ENCODE measurements around the gene SAMD11. TPM values are rescaled to one million over a fixed set of nuclear protein-coding genes. Genes with fewer than 3 reads are reported as not detected.

Gene SAMD11
- total and polyA plus RNA-seq, 2 donors (not counting 1 experiment from before 2014, with no cell fraction given): not detected

GRCh38 chr1:917466-918091 is 6.1 kb upstream of the SAMD11 start:
- no peaks in the 10 kb centered on the region for H3K79me2 ChIP-seq (ENCODE audit: control insufficient read depth, insufficient read depth, low read length)
- H3K4me3 Mint-ChIP-seq: no peak overlapping the region
- H3K27ac ChIP-seq (ENCODE audit: low read length in 2 of 2): no peak overlapping the region
- DNase-seq (no peak), ATAC-seq (ENCODE audit: low read depth) (no peak)
- no peak for TF ChIP-seq EZH2 (IDR thresholded peaks at IDR 0.05; ENCODE audit: borderline replicate concordance, insufficient read depth, low read depth, low read length, poor library complexity, severe bottlenecking)
- TF ChIP-seq, protein P1, sequence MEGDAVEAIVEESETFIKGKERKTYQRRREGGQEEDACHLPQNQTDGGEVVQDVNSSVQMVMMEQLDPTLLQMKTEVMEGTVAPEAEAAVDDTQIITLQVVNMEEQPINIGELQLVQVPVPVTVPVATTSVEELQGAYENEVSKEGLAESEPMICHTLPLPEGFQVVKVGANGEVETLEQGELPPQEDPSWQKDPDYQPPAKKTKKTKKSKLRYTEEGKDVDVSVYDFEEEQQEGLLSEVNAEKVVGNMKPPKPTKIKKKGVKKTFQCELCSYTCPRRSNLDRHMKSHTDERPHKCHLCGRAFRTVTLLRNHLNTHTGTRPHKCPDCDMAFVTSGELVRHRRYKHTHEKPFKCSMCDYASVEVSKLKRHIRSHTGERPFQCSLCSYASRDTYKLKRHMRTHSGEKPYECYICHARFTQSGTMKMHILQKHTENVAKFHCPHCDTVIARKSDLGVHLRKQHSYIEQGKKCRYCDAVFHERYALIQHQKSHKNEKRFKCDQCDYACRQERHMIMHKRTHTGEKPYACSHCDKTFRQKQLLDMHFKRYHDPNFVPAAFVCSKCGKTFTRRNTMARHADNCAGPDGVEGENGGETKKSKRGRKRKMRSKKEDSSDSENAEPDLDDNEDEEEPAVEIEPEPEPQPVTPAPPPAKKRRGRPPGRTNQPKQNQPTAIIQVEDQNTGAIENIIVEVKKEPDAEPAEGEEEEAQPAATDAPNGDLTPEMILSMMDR (IDR thresholded peaks at IDR 0.05): no peak
- H3K27me3 Mint-ChIP-seq: peaks cover 38% of the 10 kb centered on the region
- peaks cover 0 to 65% (median 24%) of the 10 kb centered on the region in 4 experiments for H3K27me3 ChIP-seq (replicated peaks in 1 of 4; ENCODE audit: control extremely low read depth in 1 of 4, control insufficient read depth in 3 of 4, insufficient read depth in 4 of 4, low read length in 3 of 4)
- no peaks in the 10 kb centered on the region for H3K9me3 Mint-ChIP-seq (ENCODE audit: insufficient read depth)
- intact Hi-C loops (cut with micrococcal nuclease): no loop called here
- peaks cover 0 to 15% (median 0%) of the 10 kb centered on the region in 3 donors for H3K9me3 ChIP-seq (ENCODE audit: control extremely low read depth in 1 of 3, control insufficient read depth in 2 of 3, insufficient read depth in 1 of 3, low read length in 2 of 3)
- WGBS (ENCODE audit: insufficient coverage): 81% methylated on average over 20 of the region's 22 CpGs
- H3K36me3 ChIP-seq (replicated peaks in 1 of 2; ENCODE audit: control extremely low read depth in 1 of 2, control insufficient read depth in 1 of 2, extremely low read depth in 1 of 2, insufficient read depth in 2 of 2, low read length in 1 of 2): no peaks in the 10 kb centered on the region
- H3K4me3 ChIP-seq (ENCODE audit: control extremely low read depth in 1 of 5, extremely low read depth in 1 of 5, insufficient read depth in 1 of 5, low read depth in 2 of 5, low read length in 4 of 5): no peak overlapping the region
- H3K27ac Mint-ChIP-seq: no peak overlapping the region
- H3K4me2 ChIP-seq (replicated peaks; ENCODE audit: low read depth, low read length, poor library complexity, severe bottlenecking): no peak overlapping the region
- peaks cover 13% of the 10 kb centered on the region for H3K4me1 Mint-ChIP-seq
- peaks cover 14 to 21% of the 10 kb centered on the region in 2 donors for H3K4me1 ChIP-seq (ENCODE audit: control insufficient read depth in 2 of 2, insufficient read depth in 2 of 2, low read length in 2 of 2)
- H2AFZ ChIP-seq (ENCODE audit: insufficient read depth, low read depth, low read length, poor library complexity, severe bottlenecking): no peak overlapping the region
- ChIA-PET POLR2A (no interaction called here), CTCF (no interaction called here)
- H4K20me1 ChIP-seq (ENCODE audit: control insufficient read depth, insufficient read depth, low read length, poor library complexity, severe bottlenecking): no peaks in the 10 kb centered on the region
- H3K9ac ChIP-seq (ENCODE audit: low read length): no peak overlapping the region

DNA sequence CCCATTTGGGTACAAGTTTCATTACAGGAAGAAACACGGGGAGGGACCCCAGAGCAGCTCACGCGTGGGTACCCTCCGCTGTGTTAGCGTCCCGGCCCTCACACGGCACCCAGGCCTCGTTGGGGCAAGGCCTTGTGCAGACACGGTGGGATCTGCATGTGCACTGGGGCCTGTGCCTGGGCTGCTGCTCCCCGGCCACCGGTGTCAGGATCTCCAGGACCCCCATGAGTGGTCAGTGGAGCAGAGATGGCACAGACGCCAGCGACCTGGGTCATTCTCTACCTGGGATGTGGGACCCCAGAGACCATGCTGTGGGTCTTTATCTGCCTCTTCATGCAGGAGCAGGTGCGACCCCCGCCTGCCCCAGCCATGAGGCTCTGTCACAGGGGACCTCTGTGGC is 5.4 kb upstream of the SAMD11 start:
- H3K9me3 Mint-ChIP-seq (ENCODE audit: insufficient read depth): no peaks in the 10 kb centered on the region
- H3K27ac ChIP-seq (ENCODE audit: low read length in 2 of 2): no peak overlapping the region
- no peaks in the 10 kb centered on the region for H4K20me1 ChIP-seq (ENCODE audit: control insufficient read depth, insufficient read depth, low read length, poor library complexity, severe bottlenecking)
- H3K4me3 ChIP-seq (ENCODE audit: control extremely low read depth in 1 of 5, extremely low read depth in 1 of 5, insufficient read depth in 1 of 5, low read depth in 2 of 5, low read length in 4 of 5): no peak overlapping the region
- H3K4me3 Mint-ChIP-seq: no peak overlapping the region
- no peak overlapping the region for H3K27ac Mint-ChIP-seq
- peaks cover 0 to 16% (median 0%) of the 10 kb centered on the region in 3 donors for H3K9me3 ChIP-seq (ENCODE audit: control extremely low read depth in 1 of 3, control insufficient read depth in 2 of 3, insufficient read depth in 1 of 3, low read length in 2 of 3)
- DNase-seq: no peak
- no peak overlapping the region for H3K4me2 ChIP-seq (replicated peaks; ENCODE audit: low read depth, low read length, poor library complexity, severe bottlenecking)
- intact Hi-C loops (cut with micrococcal nuclease): no loop called here
- H3K4me1 ChIP-seq (ENCODE audit: control insufficient read depth in 2 of 2, insufficient read depth in 2 of 2, low read length in 2 of 2): peaks cover 20 to 29% of the 10 kb centered on the region in 2 donors
- H3K4me1 Mint-ChIP-seq: peaks cover 16% of the 10 kb centered on the region
- H3K79me2 ChIP-seq (ENCODE audit: control insufficient read depth, insufficient read depth, low read length): no peaks in the 10 kb centered on the region
- H3K36me3 ChIP-seq (replicated peaks in 1 of 2; ENCODE audit: control extremely low read depth in 1 of 2, control insufficient read depth in 1 of 2, extremely low read depth in 1 of 2, insufficient read depth in 2 of 2, low read length in 1 of 2): no peaks in the 10 kb centered on the region
- TF ChIP-seq, protein P1 (IDR thresholded peaks at IDR 0.05): no peak
- no peak for TF ChIP-seq EZH2 (IDR thresholded peaks at IDR 0.05; ENCODE audit: borderline replicate concordance, insufficient read depth, low read depth, low read length, poor library complexity, severe bottlenecking)
- CTCF ChIA-PET: interaction anchor here (1.6 kb wide), 1 partner anchor 13 kb away, joined by 3 read pairs; no protein-coding TSS in a partner anchor
- POLR2A ChIA-PET: no interaction called here
- H3K27me3 ChIP-seq (replicated peaks in 1 of 4; ENCODE audit: control extremely low read depth in 1 of 4, control insufficient read depth in 3 of 4, insufficient read depth in 4 of 4, low read length in 3 of 4): peaks cover 0 to 68% (median 31%) of the 10 kb centered on the region in 4 experiments
- H3K27me3 Mint-ChIP-seq: peaks cover 40% of the 10 kb centered on the region
- no peak for ATAC-seq (ENCODE audit: low read depth)
- H3K9ac ChIP-seq (ENCODE audit: low read length): no peak overlapping the region
- no peak overlapping the region for H2AFZ ChIP-seq (ENCODE audit: insufficient read depth, low read depth, low read length, poor library complexity, severe bottlenecking)
- 92% methylated on average over 15 of the region's 15 CpGs for WGBS (ENCODE audit: insufficient coverage)
